GM12878 (cell line): ENCODE measurements around the gene ABCF3.

ENCODE experiments used
- EZH2 ChIP-seq: IDR thresholded peaks from 2 replicates; pipeline ENCODE4 v1.6.1; 2012; ENCODE audit warnings: low read depth, mild to moderate bottlenecking, control low read depth, inconsistent platforms, low read length, borderline replicate concordance; ENCODE audit not compliant: control insufficient read depth
- FOXK2 ChIP-seq: fragments of 450-650 bp; IDR thresholded peaks from 2 replicates; pipeline ENCODE4 v1.6.1; 2017; ENCODE audit warnings: mild to moderate bottlenecking, moderate library complexity
- JUND ChIP-seq: IDR thresholded peaks from 2 replicates; pipeline ENCODE4 v1.6.1; 2012; ENCODE audit warnings: low read depth, mild to moderate bottlenecking, low read length, improper control_type of control experiment, moderate library complexity
- POLR2AphosphoS5 ChIP-seq: IDR thresholded peaks from 2 replicates; pipeline ENCODE4 v1.6.1; 2011; ENCODE audit warnings: mild to moderate bottlenecking, low read length, inconsistent platforms
- TBL1XR1 ChIP-seq: IDR thresholded peaks from 2 replicates; pipeline ENCODE4 v1.6.1; 2012; ENCODE audit warnings: low read depth, low read length, improper control_type of control experiment
- TF ChIP-seq, protein P1 (sequence below): fragments of 450-650 bp; IDR thresholded peaks from 2 replicates; pipeline ENCODE4 v1.6.1; 2018; ENCODE audit warnings: mild to moderate bottlenecking, low read depth, moderate library complexity; ENCODE audit not compliant: partially characterized antibody

GRCh38 chr3:184164648-184165330 is 21.2 kb upstream of the ABCF3 start:
- TF ChIP-seq JUND (no peak), POLR2AphosphoS5 (no peak), TBL1XR1 (no peak), FOXK2 (no peak), EZH2 (no peak)
- TF ChIP-seq, protein P1, sequence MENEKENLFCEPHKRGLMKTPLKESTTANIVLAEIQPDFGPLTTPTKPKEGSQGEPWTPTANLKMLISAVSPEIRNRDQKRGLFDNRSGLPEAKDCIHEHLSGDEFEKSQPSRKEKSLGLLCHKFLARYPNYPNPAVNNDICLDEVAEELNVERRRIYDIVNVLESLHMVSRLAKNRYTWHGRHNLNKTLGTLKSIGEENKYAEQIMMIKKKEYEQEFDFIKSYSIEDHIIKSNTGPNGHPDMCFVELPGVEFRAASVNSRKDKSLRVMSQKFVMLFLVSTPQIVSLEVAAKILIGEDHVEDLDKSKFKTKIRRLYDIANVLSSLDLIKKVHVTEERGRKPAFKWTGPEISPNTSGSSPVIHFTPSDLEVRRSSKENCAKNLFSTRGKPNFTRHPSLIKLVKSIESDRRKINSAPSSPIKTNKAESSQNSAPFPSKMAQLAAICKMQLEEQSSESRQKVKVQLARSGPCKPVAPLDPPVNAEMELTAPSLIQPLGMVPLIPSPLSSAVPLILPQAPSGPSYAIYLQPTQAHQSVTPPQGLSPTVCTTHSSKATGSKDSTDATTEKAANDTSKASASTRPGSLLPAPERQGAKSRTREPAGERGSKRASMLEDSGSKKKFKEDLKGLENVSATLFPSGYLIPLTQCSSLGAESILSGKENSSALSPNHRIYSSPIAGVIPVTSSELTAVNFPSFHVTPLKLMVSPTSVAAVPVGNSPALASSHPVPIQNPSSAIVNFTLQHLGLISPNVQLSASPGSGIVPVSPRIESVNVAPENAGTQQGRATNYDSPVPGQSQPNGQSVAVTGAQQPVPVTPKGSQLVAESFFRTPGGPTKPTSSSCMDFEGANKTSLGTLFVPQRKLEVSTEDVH, result no peak
